IMR-90 (cell line): Measurements from ENCODE around the gene TUBA3E. TPM values are rescaled to one million over a fixed set of nuclear protein-coding genes. Genes with fewer than 3 reads are reported as not detected.
"Not testable (repeated sequence)": the region's sequence is repeated elsewhere in the genome, so short reads cannot be mapped to it uniquely, and the experiment has no call there.

Experiments used
- ATAC-seq: fragments of 200-7000 bp; cut with Tn5 transposase; 2 replicates; pipeline ENCODE4 v1.9.1; 2020; ENCODE audit warnings: low read depth, mild to moderate bottlenecking, moderate library complexity
- BruUV-seq: library from RNA; stranded (reverse); fragments of 400-500 nt; replicated peaks from 2 replicates; lab custom pipeline; 2021; lab: Mats Ljungman, UMichigan
- CTCF ChIA-PET: fragments of 300-600 bp; formaldehyde crosslinking; extraction: SDS; loops from one replicate; lab custom pipeline; 2021; ENCODE audit warnings: antibody characterized with exemption; lab: Yijun Ruan, JAX
- POLR2A ChIA-PET: fragments of 300-600 bp; sonication (Branson Sonifier 250); formaldehyde crosslinking; loops from one replicate; lab custom pipeline; 2022; ENCODE audit warnings: antibody characterized with exemption; ENCODE audit not compliant: unreplicated experiment; lab: Charles Lee
- DNase-seq: peaks from one replicate; pipeline ENCODE4 v3.0.0; 2013
- H2AFZ ChIP-seq: replicated peaks from 2 replicates; pipeline ENCODE3; 2013; ENCODE audit warnings: low read length, mild to moderate bottlenecking; ENCODE audit not compliant: poor library complexity
- H2AK5ac ChIP-seq: 2 replicates; pipeline ENCODE4 v1.6.1; 2013; ENCODE audit warnings: low read depth, low read length, inconsistent platforms
- H2AK9ac ChIP-seq: replicated peaks from 2 replicates; pipeline ENCODE3; 2013; ENCODE audit warnings: mild to moderate bottlenecking, low read depth, low read length, moderate library complexity; ENCODE audit not compliant: poor library complexity
- H2BK120ac ChIP-seq: 2 replicates; pipeline ENCODE4 v1.6.1; 2013; ENCODE audit warnings: low read depth, low read length, inconsistent platforms
- H2BK15ac ChIP-seq: 3 replicates; pipeline ENCODE4 v1.6.1; 2013; ENCODE audit warnings: low read depth, low read length, inconsistent platforms
- H2BK20ac ChIP-seq: 2 replicates; pipeline ENCODE4 v1.6.1; 2013; ENCODE audit warnings: low read depth, mild to moderate bottlenecking, inconsistent platforms, low read length, moderate library complexity
- H2BK5ac ChIP-seq: 2 replicates; pipeline ENCODE4 v1.6.1; 2013; ENCODE audit warnings: mild to moderate bottlenecking, low read depth, low read length, inconsistent platforms; ENCODE audit not compliant: poor library complexity, severe bottlenecking
- H3K14ac ChIP-seq: replicated peaks from 2 replicates; pipeline ENCODE4 v1.6.1; 2013; ENCODE audit warnings: low read depth, low read length, inconsistent platforms
- H3K18ac ChIP-seq: 2 replicates; pipeline ENCODE4 v1.6.1; 2013; ENCODE audit warnings: low read depth, low read length, control low read depth
- H3K23ac ChIP-seq: 2 replicates; pipeline ENCODE4 v1.6.1; 2013; ENCODE audit warnings: low read depth, low read length, inconsistent platforms
- H3K27ac ChIP-seq: 2 replicates; pipeline ENCODE4 v1.5.1; 2013; ENCODE audit warnings: mild to moderate bottlenecking, control low read depth, low read length; ENCODE audit not compliant: insufficient read depth
- H3K27me3 ChIP-seq: 2 replicates; pipeline ENCODE4 v1.6.1; 2013; ENCODE audit warnings: low read length; ENCODE audit not compliant: control insufficient read depth, insufficient read depth
- H3K36me3 ChIP-seq: 2 replicates; pipeline ENCODE4 v1.6.1; 2013; ENCODE audit warnings: low read length, mixed read lengths; ENCODE audit not compliant: control insufficient read depth, insufficient read depth
- H3K4ac ChIP-seq: 2 replicates; pipeline ENCODE4 v1.6.1; 2013; ENCODE audit warnings: low read depth, low read length, inconsistent platforms
- H3K4me1 ChIP-seq: 2 replicates; pipeline ENCODE4 v1.6.1; 2013; ENCODE audit warnings: low read length, mixed read lengths; ENCODE audit not compliant: control insufficient read depth, insufficient read depth
- H3K4me2 ChIP-seq: 2 replicates; pipeline ENCODE4 v1.6.1; 2013; ENCODE audit warnings: low read depth, mild to moderate bottlenecking, control low read depth, low read length, moderate library complexity
- H3K4me3 ChIP-seq: 2 replicates; pipeline ENCODE4 v1.5.1; 2013; ENCODE audit warnings: low read depth, mild to moderate bottlenecking, control low read depth, low read length, moderate library complexity; ENCODE audit not compliant: insufficient read depth
- H3K56ac ChIP-seq: 2 replicates; pipeline ENCODE4 v1.6.1; 2013; ENCODE audit warnings: low read length, inconsistent platforms; ENCODE audit not compliant: insufficient read depth; ENCODE audit errors: extremely low read depth
- H3K79me1 ChIP-seq, 2 experiments: 2 replicates each; pipeline ENCODE4 v1.6.1; 2013; ENCODE audit warnings: low read length in 2 of 2, inconsistent platforms in 1 of 2, low read depth in 1 of 2
- H3K9ac ChIP-seq: 2 replicates; pipeline ENCODE4 v1.6.1; 2013; ENCODE audit warnings: low read depth, low read length, control low read depth
- H3K9me1 ChIP-seq: 2 replicates; pipeline ENCODE4 v1.6.1; 2013; ENCODE audit warnings: low read length, inconsistent platforms; ENCODE audit not compliant: insufficient read depth
- H3K9me3 ChIP-seq: 2 replicates; pipeline ENCODE4 v1.6.1; 2013; ENCODE audit warnings: low read length; ENCODE audit not compliant: control insufficient read depth, insufficient read depth
- H4K20me1 ChIP-seq: 2 replicates; pipeline ENCODE4 v1.6.1; 2013; ENCODE audit warnings: low read length, inconsistent platforms; ENCODE audit not compliant: insufficient read depth
- H4K5ac ChIP-seq: 2 replicates; pipeline ENCODE4 v1.6.1; 2013; ENCODE audit warnings: mild to moderate bottlenecking, low read depth, low read length, control low read depth
- H4K8ac ChIP-seq, 2 experiments: 2 replicates each; pipeline ENCODE4 v1.6.1; 2013; ENCODE audit warnings: low read depth in 2 of 2, low read length in 2 of 2, control low read depth in 1 of 2, inconsistent platforms in 1 of 2
- H4K91ac ChIP-seq: 2 replicates; pipeline ENCODE4 v1.6.1; 2013; ENCODE audit warnings: low read depth, low read length, inconsistent platforms; ENCODE audit not compliant: insufficient read depth
- WGBS, 2 experiments: methylation state at CpG; one replicate each; pipeline versions ENCODE4 v1.1.5 to v1.1.7; 2013; ENCODE audit warnings: missing lambda C conversion rate in 2 of 2; ENCODE audit not compliant: insufficient read length in 1 of 2; ENCODE audit errors: extremely low coverage in 2 of 2; 5-methylcytosine and 5-hydroxymethylcytosine counted together
- dilution Hi-C: fragments of 300-500 bp; cut with HindIII; formaldehyde crosslinking; loops from one replicate; pipeline ENCODE4 v1.14.3; 2018; ENCODE audit warnings: low sequenced_read_pairs; ENCODE audit not compliant: unreplicated experiment
- in situ Hi-C: fragments of 300-500 bp; cut with MboI; formaldehyde crosslinking; loops from 3 replicates; pipeline ENCODE4 v1.14.3; 2019; ENCODE audit warnings: low sequenced_read_pairs, inconsistent platforms, mixed read lengths
- intact Hi-C: fragments of 100-400 bp; cut with micrococcal nuclease; formaldehyde crosslinking; loops from 2 replicates; pipeline ENCODE4 v1.10.0; 2022
- polyA plus RNA-seq, 3 experiments: library from polyadenylated mRNA; depleted of rRNA; stranded (reverse); fragments of >200 nt; gene quantifications; 2 replicates each; pipeline ENCODE4 v1.2.3, GENCODE V29; 2012; ENCODE audit warnings: low replicate concordance in 1 of 3
- total RNA-seq: library from RNA; depleted of rRNA; stranded (reverse); fragments of >200 nt; gene quantifications from 2 replicates; pipeline ENCODE4 v1.2.3, GENCODE V29; 2012

The TUBA3E gene
- total and polyA plus RNA-seq, 2 of the 4 experiments (the other 2 are of a cell fraction) = not detected

- in situ Hi-C loops = not testable (repeated sequence)
- no CpG with 5 or more reads among the region's 7 CpGs for WGBS, 2 experiments
Observed at GRCh38 chr2:130202518-130202917, 4.3 kb upstream of the TUBA3E start.

GRCh38 chr2:130196052-130196451, 2.2 kb downstream of the TUBA3E start:
- dilution Hi-C loops, H3K4me1 ChIP-seq, H3K79me1 ChIP-seq, ATAC-seq, H3K56ac ChIP-seq, H2BK120ac ChIP-seq, H3K9me3 ChIP-seq, BruUV-seq, H3K4me3 ChIP-seq, H2AK5ac ChIP-seq, H3K18ac ChIP-seq, H2AK9ac ChIP-seq, POLR2A ChIA-PET, H3K27ac ChIP-seq, H2BK20ac ChIP-seq, H3K4ac ChIP-seq, H4K20me1 ChIP-seq, H2BK5ac ChIP-seq, in situ Hi-C loops, intact Hi-C loops, DNase-seq, H3K27me3 ChIP-seq, H3K36me3 ChIP-seq, H3K9me1 ChIP-seq, H2AFZ ChIP-seq, H3K23ac ChIP-seq, H3K9ac ChIP-seq, H4K8ac ChIP-seq, H4K5ac ChIP-seq, H3K14ac ChIP-seq, H4K91ac ChIP-seq, H2BK15ac ChIP-seq, H3K4me2 ChIP-seq: not testable (repeated sequence)
- WGBS, 2 experiments = no CpG with 5 or more reads among the region's 13 CpGs
- CTCF ChIA-PET = interaction anchor here (1.5 kb wide), 1 partner anchor 15 kb away, joined by 3 read pairs; the partner anchor contains the start of gene SMPD4

More at GRCh38 chr2:130202518-130202917, 4.3 kb upstream of the TUBA3E start:
- H2AK5ac ChIP-seq, H3K18ac ChIP-seq, POLR2A ChIA-PET, BruUV-seq, H4K5ac ChIP-seq, H3K9ac ChIP-seq, H2BK5ac ChIP-seq, H4K20me1 ChIP-seq, H3K56ac ChIP-seq, CTCF ChIA-PET, DNase-seq, H2BK20ac ChIP-seq, H3K4me1 ChIP-seq, H3K4me2 ChIP-seq, H4K91ac ChIP-seq, H2AK9ac ChIP-seq, H3K23ac ChIP-seq, ATAC-seq, H3K9me3 ChIP-seq, intact Hi-C loops, H3K4ac ChIP-seq, H2BK120ac ChIP-seq, H3K79me1 ChIP-seq, H2BK15ac ChIP-seq, H3K4me3 ChIP-seq, H3K9me1 ChIP-seq, H4K8ac ChIP-seq, H3K27ac ChIP-seq, H2AFZ ChIP-seq, H3K14ac ChIP-seq, H3K36me3 ChIP-seq, dilution Hi-C loops, H3K27me3 ChIP-seq: not testable (repeated sequence)
